ENCODE data around the gene TIGD4. TPM values are rescaled to one million over a fixed set of nuclear protein-coding genes. Genes with fewer than 3 reads are reported as not detected.

TIGD4 gene
- total RNA-seq, 2 donors from 2014 or later = 0.49 TPM; not detected in 1

DNA sequence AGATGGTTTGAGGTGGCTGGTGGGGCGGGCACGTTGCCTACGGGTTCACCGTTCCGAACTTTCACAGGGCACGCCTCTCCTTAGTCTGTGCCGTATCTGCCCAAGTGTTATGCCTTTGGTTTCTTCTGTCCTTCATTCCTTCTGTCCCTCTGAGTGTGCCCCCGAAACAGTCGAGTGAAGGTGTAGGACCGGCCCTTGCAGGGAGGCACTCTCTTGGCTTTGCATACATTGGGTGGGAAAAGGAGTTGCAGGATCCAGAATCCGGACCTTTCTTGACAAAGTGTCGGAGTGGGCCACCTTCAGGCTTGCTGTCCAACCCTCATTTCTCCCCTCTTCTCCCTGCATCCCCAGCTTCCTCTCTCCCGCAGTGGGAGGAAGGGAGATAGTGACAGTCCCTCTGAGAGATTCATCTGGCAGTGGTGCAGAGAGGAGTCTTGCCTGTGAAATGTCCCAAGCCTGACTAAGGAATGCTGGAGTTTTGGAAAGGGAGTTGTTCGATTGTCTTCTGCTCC is 793 bp upstream of the TIGD4 start:
- peaks cover 10 to 38% of the 10 kb centered on the region in 2 donors for H3K4me1 ChIP-seq (ENCODE audit: control insufficient read depth in 1 of 2, low read depth in 2 of 2)
- ATAC-seq (ENCODE audit: insufficient number of reproducible peaks, low FRiP score, low read depth) = peak; percentile 18
- H3K27ac ChIP-seq = peak overlapping the region; percentile 76 to 84

DNA sequence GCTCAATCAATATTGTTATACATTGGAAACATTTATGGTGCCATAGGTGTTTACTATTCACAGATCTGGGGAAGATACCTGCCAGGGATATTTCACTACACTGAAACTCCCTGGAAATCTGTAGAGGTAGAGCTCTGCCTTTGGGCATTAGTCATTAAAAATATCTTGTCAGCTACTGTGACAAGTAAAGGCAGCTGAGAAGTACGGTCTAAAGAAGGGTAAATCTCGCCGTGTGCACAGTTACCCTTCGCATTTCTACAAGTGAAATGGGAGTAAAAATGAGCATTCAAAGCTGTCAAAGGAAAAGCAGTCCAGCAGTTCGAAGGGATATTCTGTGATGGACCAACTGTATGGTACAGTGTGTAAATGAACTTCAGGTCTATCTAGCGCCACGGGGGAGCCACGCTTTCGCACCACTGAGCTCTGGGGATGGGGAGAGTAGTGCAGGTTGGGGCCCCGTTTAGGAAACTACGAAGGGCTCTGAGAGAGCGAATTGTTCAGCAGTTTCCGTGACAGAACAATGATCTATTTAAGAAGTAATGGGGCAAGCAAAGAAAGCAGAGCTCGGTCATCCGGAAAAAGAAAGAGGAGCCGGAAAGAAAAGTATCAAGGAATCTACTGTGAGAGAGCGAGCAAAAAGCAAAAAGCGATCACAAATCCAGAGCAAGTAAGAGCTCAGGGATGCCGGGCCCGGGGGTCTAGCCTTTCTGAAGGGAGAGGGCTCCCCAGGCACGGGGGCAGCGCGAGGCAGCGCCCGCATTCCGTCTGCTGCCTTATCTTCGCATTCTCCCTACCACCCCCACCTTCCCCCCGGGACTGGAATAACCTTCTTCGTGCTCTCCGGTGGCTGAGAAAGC is 646 bp downstream of the TIGD4 start:
- no peak for DNase-seq (ENCODE audit: low spot score)

More for the DNA sequence above, 793 bp upstream of the TIGD4 start:
- TF ChIP-seq, protein P1, sequence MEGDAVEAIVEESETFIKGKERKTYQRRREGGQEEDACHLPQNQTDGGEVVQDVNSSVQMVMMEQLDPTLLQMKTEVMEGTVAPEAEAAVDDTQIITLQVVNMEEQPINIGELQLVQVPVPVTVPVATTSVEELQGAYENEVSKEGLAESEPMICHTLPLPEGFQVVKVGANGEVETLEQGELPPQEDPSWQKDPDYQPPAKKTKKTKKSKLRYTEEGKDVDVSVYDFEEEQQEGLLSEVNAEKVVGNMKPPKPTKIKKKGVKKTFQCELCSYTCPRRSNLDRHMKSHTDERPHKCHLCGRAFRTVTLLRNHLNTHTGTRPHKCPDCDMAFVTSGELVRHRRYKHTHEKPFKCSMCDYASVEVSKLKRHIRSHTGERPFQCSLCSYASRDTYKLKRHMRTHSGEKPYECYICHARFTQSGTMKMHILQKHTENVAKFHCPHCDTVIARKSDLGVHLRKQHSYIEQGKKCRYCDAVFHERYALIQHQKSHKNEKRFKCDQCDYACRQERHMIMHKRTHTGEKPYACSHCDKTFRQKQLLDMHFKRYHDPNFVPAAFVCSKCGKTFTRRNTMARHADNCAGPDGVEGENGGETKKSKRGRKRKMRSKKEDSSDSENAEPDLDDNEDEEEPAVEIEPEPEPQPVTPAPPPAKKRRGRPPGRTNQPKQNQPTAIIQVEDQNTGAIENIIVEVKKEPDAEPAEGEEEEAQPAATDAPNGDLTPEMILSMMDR (IDR thresholded peaks at IDR 0.05) = no peak
- no peaks in the 10 kb centered on the region for H3K27me3 ChIP-seq (replicated peaks; ENCODE audit: insufficient read depth)
- peak overlapping the region; percentile 90 for H3K4me3 ChIP-seq
- DNase-seq (ENCODE audit: low spot score) = no peak
- H3K36me3 ChIP-seq = no peaks in the 10 kb centered on the region
- no peaks in the 10 kb centered on the region for H3K9me3 ChIP-seq

GRCh38 chr4:152777488-152777887 is 2.0 kb downstream of the TIGD4 start:
- Histone ChIP-seq H3K27ac (no peak overlapping the region), H3K4me3 (no peak overlapping the region), H3K4me1 (ENCODE audit: control insufficient read depth in 1 of 2, low read depth in 2 of 2) (peaks cover 10 to 29% of the 10 kb centered on the region in 2 donors), H3K9me3 (no peaks in the 10 kb centered on the region), H3K36me3 (no peaks in the 10 kb centered on the region), H3K27me3 (replicated peaks; ENCODE audit: insufficient read depth) (no peaks in the 10 kb centered on the region)
- ATAC-seq (ENCODE audit: insufficient number of reproducible peaks, low FRiP score, low read depth) (no peak), DNase-seq (ENCODE audit: low spot score) (no peak)
- TF ChIP-seq, protein P1 (IDR thresholded peaks at IDR 0.05) = no peak

More for the DNA sequence above, 646 bp downstream of the TIGD4 start:
- H3K36me3 ChIP-seq = no peaks in the 10 kb centered on the region
- peak overlapping the region; percentile 90 for H3K4me3 ChIP-seq
- no peaks in the 10 kb centered on the region for H3K27me3 ChIP-seq (replicated peaks; ENCODE audit: insufficient read depth)
- TF ChIP-seq, protein P1 (IDR thresholded peaks at IDR 0.05) = no peak
- no peak for ATAC-seq (ENCODE audit: insufficient number of reproducible peaks, low FRiP score, low read depth)
- H3K9me3 ChIP-seq = no peaks in the 10 kb centered on the region
- peaks cover 10 to 30% of the 10 kb centered on the region in 2 donors for H3K4me1 ChIP-seq (ENCODE audit: control insufficient read depth in 1 of 2, low read depth in 2 of 2)
- H3K27ac ChIP-seq = peak overlapping the region; percentile 64 to 84

DNA sequence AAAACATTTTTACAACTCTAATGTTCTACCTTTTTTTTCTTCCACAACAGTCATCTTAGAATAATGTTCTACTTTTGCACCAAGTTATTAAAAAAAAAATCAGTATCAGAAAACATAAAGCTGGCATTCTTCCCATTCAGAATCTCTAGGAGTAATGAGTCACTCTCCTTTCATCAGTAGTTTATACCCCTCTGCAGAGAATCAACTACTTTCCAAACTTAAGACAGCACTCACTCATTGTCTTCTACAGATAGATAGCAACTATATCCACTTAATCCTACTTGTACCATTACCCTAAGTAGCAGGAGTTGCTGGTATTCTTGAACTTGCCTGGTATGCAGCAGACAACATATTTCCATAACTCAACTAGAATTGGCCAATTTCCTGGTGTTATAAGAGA is 3.2 kb downstream of the TIGD4 start:
- H3K9me3 ChIP-seq = no peaks in the 10 kb centered on the region
- TF ChIP-seq, protein P1 (IDR thresholded peaks at IDR 0.05) = no peak
- no peaks in the 10 kb centered on the region for H3K36me3 ChIP-seq
- peaks cover 7 to 18% of the 10 kb centered on the region in 2 donors for H3K4me1 ChIP-seq (ENCODE audit: control insufficient read depth in 1 of 2, low read depth in 2 of 2)
- H3K27me3 ChIP-seq (replicated peaks; ENCODE audit: insufficient read depth) = no peaks in the 10 kb centered on the region
- H3K27ac ChIP-seq = no peak overlapping the region
- DNase-seq (ENCODE audit: low spot score) = no peak
- ATAC-seq (ENCODE audit: insufficient number of reproducible peaks, low FRiP score, low read depth) = no peak
- H3K4me3 ChIP-seq = no peak overlapping the region

DNA sequence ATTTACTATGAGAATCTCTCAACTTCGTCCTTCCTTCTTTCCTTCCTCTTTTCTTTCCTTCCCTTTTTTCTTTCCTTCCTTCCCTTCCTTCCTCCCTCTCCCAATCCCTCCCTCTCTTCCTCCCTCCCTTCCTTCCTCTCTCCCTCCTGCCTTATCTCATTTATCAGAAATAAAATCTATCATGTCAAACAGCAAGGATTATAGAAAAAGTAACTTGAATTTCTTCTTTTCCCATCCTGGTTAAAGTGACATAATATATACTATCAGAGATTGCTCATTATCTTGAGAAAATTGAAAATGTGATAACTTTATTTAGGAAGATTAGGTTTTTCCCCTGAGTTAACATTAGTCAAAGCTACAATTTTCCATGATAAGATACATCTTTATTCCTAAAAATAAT is 5.6 kb downstream of the TIGD4 start:
- H3K27me3 ChIP-seq (replicated peaks; ENCODE audit: insufficient read depth) = no peaks in the 10 kb centered on the region
- DNase-seq (ENCODE audit: low spot score) = no peak
- no peak overlapping the region for H3K27ac ChIP-seq
- no peaks in the 10 kb centered on the region for H3K36me3 ChIP-seq
- H3K9me3 ChIP-seq = no peaks in the 10 kb centered on the region
- no peak overlapping the region for H3K4me3 ChIP-seq
- no peak for ATAC-seq (ENCODE audit: insufficient number of reproducible peaks, low FRiP score, low read depth)
- H3K4me1 ChIP-seq (ENCODE audit: control insufficient read depth in 1 of 2, low read depth in 2 of 2) = peaks cover 0 to 9% of the 10 kb centered on the region in 2 donors
- TF ChIP-seq, protein P1 (IDR thresholded peaks at IDR 0.05) = no peak

All from thoracic aorta (tissue), 2 donors.